PFSK-1 (cell line): Measurements from ENCODE around the gene PRDM16.

Source experiments
- FOXP2 ChIP-seq: optimal IDR thresholded peaks from 2 replicates; pipeline ENCODE3; 2011; ENCODE audit warnings: borderline replicate concordance, control low read depth, inconsistent platforms; ENCODE audit not compliant: insufficient read depth; ENCODE audit errors: extremely low read length, extremely low read depth
- POLR2AphosphoS5 ChIP-seq: IDR thresholded peaks from 2 replicates; pipeline ENCODE4 v1.6.1; 2012; ENCODE audit warnings: low read depth, mild to moderate bottlenecking, control low read depth, low read length, moderate library complexity
- REST ChIP-seq, 2 experiments: IDR thresholded peaks; 2 replicates each; pipeline versions ENCODE4 v1.6.1 to v1.8.0; 2011 to 2012; ENCODE audit warnings: low read depth in 2 of 2, low read length in 2 of 2, control low read depth in 1 of 2, inconsistent platforms in 1 of 2, mild to moderate bottlenecking in 1 of 2, moderate library complexity in 1 of 2; ENCODE audit not compliant: insufficient read depth in 1 of 2
- SIN3A ChIP-seq: IDR thresholded peaks from 2 replicates; pipeline ENCODE4 v1.6.1; 2012; ENCODE audit warnings: mild to moderate bottlenecking, low read length, moderate library complexity, borderline replicate concordance; ENCODE audit not compliant: insufficient read depth
- TAF1 ChIP-seq: IDR thresholded peaks from 2 replicates; pipeline ENCODE4 v1.6.1; 2012; ENCODE audit warnings: low read length, control low read depth, borderline replicate concordance; ENCODE audit not compliant: insufficient read depth

PRDM16 gene

GRCh38 chr1:3064901-3065300 is 4.1 kb upstream of the PRDM16 start:
- no peak for TF ChIP-seq POLR2AphosphoS5
- TF ChIP-seq REST (IDR thresholded peaks at IDR 0.05; ENCODE audit: insufficient read depth in 1 of 2, low read depth in 2 of 2, low read length in 2 of 2): no peak
- no peak for TF ChIP-seq FOXP2

GRCh38 chr1:3065396-3065795 is 3.6 kb upstream of the PRDM16 start:
- TF ChIP-seq FOXP2: no peak
- no peak for TF ChIP-seq REST (IDR thresholded peaks at IDR 0.05; ENCODE audit: insufficient read depth in 1 of 2, low read depth in 2 of 2, low read length in 2 of 2)
- no peak for TF ChIP-seq POLR2AphosphoS5
- TF ChIP-seq TAF1: no peak
- no peak for TF ChIP-seq SIN3A

- no peak for TF ChIP-seq SIN3A
- no peak for TF ChIP-seq TAF1
- TF ChIP-seq FOXP2: no peak
- TF ChIP-seq POLR2AphosphoS5: no peak
These were observed 3.2 kb upstream of the PRDM16 start for GRCh38 chr1:3065797-3066196.

GRCh38 chr1:3066250-3066711 is 2.7 kb upstream of the PRDM16 start:
- TF ChIP-seq REST (IDR thresholded peaks at IDR 0.05; ENCODE audit: insufficient read depth in 1 of 2, low read depth in 2 of 2, low read length in 2 of 2) (no peak), FOXP2 (no peak), POLR2AphosphoS5 (no peak), SIN3A (no peak), TAF1 (no peak)

GRCh38 chr1:3066826-3067225 is 2.2 kb upstream of the PRDM16 start:
- TF ChIP-seq FOXP2 (no peak), REST (IDR thresholded peaks at IDR 0.05; ENCODE audit: insufficient read depth in 1 of 2, low read depth in 2 of 2, low read length in 2 of 2) (no peak), POLR2AphosphoS5 (no peak), TAF1 (no peak), SIN3A (no peak)
